OCI-LY7 (cell line): ENCODE measurements around the gene ARRDC2.

ENCODE experiments used
- CTCF ChIP-seq: fragments of 200-600 bp; sonication (generic); conservative IDR thresholded peaks from 2 replicates; pipeline ENCODE4 v1.5.1; 2014; ENCODE audit warnings: mild to moderate bottlenecking, antibody characterized with exemption, low read length, moderate library complexity, mixed read lengths
- EZH2phosphoT487 ChIP-seq: fragments of 200-600 bp; sonication (generic); IDR thresholded peaks from 2 replicates; pipeline ENCODE4 v1.6.1; 2018; ENCODE audit warnings: low read depth, borderline replicate concordance, mild to moderate bottlenecking, mixed run types, antibody characterized with exemption, low read length, moderate library complexity, mixed read lengths

DNA sequence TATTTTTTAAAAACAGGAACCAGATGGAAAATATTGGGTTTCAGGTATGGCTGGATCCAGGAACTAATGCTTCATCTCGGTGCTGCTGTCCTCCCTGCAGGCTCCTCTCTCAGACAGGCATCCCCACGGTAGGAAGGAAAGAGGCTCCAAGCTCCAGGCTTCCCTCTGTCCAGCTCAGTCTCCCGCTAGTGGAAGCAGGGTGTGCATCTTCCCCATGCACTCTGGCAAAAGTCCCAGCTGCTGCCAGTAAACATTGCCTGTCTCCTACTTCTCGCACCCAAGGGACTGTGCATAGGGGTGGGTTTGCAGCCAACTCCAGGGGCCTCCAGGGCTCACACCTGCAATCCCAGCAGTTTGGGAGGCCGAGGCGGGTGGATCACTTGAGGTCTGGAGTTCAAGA lies 49.6 kb downstream of the ARRDC2 start:
- no peak for TF ChIP-seq CTCF
- TF ChIP-seq EZH2phosphoT487 = no peak
